Suprapubic skin (tissue), 3 donors: Measurements from ENCODE around the gene NINJ1.

ENCODE experiments used
- CTCF ChIP-seq, 2 donors: fragments of 200-600 bp in 1 of 2; fragments of 450-650 bp in 1 of 2; sonication (generic) in 1 of 2; IDR thresholded peaks; one replicate each; pipeline ENCODE4 v1.5.1; 2016 to 2019; ENCODE audit warnings: antibody characterized with exemption in 2 of 2, mild to moderate bottlenecking in 1 of 2, moderate library complexity in 1 of 2
- POLR2A ChIP-seq, 2 donors: fragments of 450-650 bp; IDR thresholded peaks; one replicate each; pipeline ENCODE4 v1.6.1; 2017; ENCODE audit warnings: antibody characterized with exemption in 2 of 2, mild to moderate bottlenecking in 2 of 2, moderate library complexity in 2 of 2

- TF ChIP-seq CTCF (IDR thresholded peaks at IDR 0.05) = no peak
- no peak for TF ChIP-seq POLR2A (IDR thresholded peaks at IDR 0.05)
Observed at GRCh38 chr9:93112116-93112863, 21.8 kb downstream of the NINJ1 start.
